NCI-H1092 (cell line): ENCODE measurements around the gene WNK1.

ENCODE experiments used
- DNase-seq: peaks from one replicate; lab custom pipeline; 2025; lab: John Stamatoyannopoulos, UW

Gene WNK1

DNA sequence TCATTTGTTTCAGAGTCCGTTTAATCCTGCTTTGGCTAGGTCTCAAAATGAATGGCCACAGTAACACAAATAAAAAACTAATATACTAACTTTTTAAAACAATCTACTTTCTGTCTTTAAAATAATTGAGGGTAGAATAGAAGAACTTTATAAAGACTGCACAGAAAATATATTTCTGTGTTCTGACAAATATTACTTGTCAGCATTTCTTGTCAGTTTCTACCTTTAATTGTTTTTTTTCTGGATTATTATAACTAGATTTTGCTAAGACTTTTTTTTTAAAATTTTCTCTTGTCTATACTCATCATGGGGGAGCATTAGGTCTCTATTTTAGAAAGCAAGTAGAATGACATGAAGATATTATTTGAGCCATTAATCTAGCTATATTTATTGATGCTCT lies 110.9 kb downstream of the WNK1 start:
- DNase-seq: no peak

DNA sequence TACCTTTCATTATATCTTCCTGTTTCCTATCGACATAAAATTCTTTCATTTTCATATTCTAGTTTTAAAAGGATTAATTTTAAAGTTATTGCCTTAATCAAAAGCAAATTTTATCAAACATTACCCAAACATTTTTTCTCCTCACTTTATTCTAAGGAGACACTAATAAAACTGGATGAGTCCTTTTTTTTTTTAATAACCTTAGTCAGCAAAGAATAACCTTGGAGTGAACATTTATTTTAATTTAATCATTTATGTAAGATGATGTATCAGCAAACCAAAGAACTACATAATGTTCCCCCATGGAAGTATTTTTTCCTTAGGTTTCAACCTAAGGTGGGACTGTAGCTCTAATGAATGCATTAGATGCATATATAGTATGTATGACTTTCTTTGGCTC lies 113.2 kb downstream of the WNK1 start:
- DNase-seq: no peak

GRCh38 chr12:867905-868304 lies 115.5 kb downstream of the WNK1 start:
- no peak for DNase-seq

DNA sequence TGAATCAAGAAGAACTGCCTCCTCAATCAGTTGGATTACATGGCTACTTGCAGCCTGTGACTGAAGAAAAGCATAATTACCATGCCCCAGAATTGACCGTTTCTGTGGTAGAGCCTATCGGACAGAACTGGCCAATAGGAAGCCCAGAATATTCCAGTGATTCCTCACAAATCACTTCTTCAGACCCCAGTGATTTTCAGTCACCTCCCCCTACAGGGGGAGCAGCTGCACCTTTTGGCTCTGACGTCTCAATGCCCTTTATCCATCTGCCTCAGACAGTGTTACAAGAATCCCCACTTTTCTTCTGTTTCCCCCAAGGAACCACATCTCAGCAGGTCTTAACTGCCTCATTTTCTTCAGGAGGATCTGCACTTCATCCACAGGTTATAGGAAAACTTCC lies 116.3 kb downstream of the WNK1 start:
- no peak for DNase-seq

GRCh38 chr12:870378-870777 lies 118.0 kb downstream of the WNK1 start:
- DNase-seq: no peak

GRCh38 chr12:873954-874353 lies 121.6 kb downstream of the WNK1 start:
- no peak for DNase-seq

GRCh38 chr12:879641-880040 lies 127.3 kb downstream of the WNK1 start:
- no peak for DNase-seq

DNA sequence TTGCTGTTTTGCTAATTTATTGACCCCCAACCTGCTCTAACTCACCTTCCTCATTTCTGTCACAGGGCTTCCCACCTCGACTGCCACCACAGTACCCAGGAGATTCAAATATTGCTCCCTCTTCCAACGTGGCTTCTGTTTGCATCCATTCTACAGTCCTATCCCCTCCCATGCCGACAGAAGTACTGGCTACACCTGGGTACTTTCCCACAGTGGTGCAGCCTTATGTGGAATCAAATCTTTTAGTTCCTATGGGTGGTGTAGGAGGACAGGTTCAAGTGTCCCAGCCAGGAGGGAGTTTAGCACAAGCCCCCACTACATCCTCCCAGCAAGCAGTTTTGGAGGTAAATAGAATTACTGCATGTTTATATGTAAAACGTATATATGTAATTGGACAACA lies 128.3 kb downstream of the WNK1 start:
- no peak for DNase-seq

- no peak for DNase-seq
These were observed 132.5 kb downstream of the WNK1 start for GRCh38 chr12:884746-885414.

- no peak for DNase-seq
These were observed 133.3 kb downstream of the WNK1 start for GRCh38 chr12:885701-886100.

DNA sequence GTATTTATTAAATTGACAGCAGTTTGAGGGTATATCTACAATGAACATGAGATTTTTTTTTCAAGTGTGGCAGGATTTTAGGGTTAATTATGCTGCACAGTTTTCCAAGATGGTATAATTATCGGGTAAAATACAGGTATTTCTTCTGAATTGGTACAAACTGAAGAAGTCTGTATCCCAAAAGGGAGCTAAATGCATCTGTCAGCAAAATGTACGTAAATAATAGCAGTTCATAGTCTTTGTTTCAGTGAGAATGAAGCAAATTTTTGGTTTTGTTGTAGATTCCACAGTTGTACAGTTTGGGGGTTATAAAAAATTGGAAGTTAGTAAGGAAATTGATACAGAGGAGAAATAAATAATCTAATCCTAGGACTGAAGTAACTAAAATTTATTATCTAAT lies 133.8 kb downstream of the WNK1 start:
- DNase-seq: no peak

- no peak for DNase-seq
These were observed 141.8 kb downstream of the WNK1 start for GRCh38 chr12:894226-894625.

GRCh38 chr12:896031-896430 lies 143.7 kb downstream of the WNK1 start:
- DNase-seq: no peak

DNA sequence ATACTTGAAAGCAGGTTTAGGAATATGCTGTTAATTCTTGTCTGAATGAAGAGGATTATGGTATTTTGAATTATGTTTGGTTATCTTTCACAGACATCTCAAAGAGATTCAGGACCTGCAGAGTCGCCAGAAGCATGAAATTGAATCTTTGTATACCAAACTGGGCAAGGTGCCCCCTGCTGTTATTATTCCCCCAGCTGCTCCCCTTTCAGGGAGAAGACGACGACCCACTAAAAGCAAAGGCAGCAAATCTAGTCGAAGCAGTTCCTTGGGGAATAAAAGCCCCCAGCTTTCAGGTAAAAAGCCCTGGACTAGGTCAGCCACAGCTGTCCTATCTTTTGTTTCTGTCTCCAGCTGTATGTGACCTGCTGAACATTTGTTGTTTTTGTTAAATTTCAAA lies 145.0 kb downstream of the WNK1 start:
- DNase-seq: no peak

DNA sequence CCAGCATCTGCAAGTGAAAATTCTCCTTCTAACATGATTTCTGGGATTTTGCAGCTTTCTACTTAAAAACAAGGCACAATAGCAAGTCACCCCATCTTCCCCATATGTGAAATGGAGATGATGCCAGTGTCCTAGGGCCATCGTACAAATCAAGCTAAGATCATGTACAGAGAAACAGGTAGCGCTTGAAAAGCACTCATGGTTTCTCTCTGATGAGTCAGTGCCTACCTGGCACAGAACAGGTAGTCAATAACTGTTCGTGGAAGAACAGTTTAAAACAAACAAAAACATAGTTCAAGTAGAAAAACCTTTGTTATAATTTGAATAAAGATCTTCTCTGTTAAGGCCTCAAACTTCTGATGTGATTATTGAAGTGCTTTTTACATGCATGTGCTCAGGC lies 150.2 kb downstream of the WNK1 start:
- DNase-seq: no peak

GRCh38 chr12:903055-903454 lies 150.7 kb downstream of the WNK1 start:
- DNase-seq: no peak

DNA sequence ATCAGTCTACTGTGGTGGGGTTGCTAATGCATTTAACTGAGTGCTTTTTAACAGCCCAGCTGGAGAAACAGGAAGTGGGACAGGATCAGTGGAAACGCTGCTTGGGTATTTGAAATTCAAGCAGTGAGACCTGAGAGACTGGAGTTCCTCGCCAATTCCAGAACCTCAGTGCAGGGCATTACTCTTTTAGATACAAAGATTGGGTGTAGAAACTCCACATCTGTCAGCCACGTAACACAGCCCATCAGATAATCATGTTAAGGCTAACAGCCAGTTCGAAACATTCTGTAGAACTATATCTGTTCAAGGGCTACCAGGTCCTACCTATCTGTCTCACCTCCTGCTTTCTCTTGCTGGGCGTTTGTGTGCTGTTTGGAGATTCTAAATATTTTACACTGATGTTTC lies 151.6 kb downstream of the WNK1 start:
- DNase-seq: no peak

GRCh38 chr12:905261-906031 lies 153.1 kb downstream of the WNK1 start:
- DNase-seq: no peak

- no peak for DNase-seq
These were observed 153.7 kb downstream of the WNK1 start for GRCh38 chr12:906062-906585.

- DNase-seq: no peak
These were observed 155.2 kb downstream of the WNK1 start for GRCh38 chr12:907413-908185.

DNA sequence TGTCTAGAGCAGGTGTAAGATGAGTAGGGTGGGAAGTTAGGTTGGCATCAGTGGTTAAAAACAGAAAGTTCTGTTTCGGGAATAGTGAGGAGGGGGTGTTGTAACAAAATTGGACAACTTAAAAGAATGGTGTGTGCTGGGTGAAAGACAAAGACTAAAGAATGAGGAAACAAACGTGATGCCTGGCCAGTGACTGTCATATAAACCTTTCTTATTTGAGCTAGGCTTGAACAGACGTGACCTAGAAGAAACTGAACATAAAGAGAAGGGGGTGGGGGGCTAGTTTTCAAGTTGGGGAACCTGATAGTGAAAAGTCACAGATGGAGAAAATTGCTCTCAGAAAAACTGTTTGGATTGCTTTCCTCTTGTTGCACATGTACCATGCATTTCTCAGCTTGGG lies 157.5 kb downstream of the WNK1 start:
- no peak for DNase-seq

DNA sequence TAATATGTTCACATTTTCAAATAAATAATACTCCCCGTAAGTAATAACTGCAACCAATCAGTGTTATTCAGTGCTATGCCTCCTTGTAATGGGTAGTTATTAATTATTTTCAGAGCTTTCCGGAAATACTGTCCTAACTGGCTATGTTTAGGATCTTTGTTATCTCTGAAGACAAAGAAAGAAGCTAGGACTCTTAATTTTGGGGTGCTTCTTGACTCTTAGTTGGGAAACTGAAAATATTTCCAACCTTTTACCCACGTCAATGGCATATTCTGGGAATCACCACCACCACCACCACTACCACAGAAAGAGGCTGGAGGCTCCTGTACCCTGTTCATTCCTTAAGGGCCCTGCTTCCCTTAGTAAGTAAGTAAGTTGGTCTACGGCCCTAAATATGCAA lies 158.0 kb downstream of the WNK1 start:
- DNase-seq: no peak
